HG02623 (cell line): ENCODE measurements around the gene TASOR2.

Experiments used
- ATAC-seq: cut with Tn5 transposase; IDR thresholded peaks from one replicate; pipeline ENCODE4 v1.9.1; 2021; ENCODE audit warnings: moderate library complexity; ENCODE audit not compliant: unreplicated experiment

The TASOR2 gene

DNA sequence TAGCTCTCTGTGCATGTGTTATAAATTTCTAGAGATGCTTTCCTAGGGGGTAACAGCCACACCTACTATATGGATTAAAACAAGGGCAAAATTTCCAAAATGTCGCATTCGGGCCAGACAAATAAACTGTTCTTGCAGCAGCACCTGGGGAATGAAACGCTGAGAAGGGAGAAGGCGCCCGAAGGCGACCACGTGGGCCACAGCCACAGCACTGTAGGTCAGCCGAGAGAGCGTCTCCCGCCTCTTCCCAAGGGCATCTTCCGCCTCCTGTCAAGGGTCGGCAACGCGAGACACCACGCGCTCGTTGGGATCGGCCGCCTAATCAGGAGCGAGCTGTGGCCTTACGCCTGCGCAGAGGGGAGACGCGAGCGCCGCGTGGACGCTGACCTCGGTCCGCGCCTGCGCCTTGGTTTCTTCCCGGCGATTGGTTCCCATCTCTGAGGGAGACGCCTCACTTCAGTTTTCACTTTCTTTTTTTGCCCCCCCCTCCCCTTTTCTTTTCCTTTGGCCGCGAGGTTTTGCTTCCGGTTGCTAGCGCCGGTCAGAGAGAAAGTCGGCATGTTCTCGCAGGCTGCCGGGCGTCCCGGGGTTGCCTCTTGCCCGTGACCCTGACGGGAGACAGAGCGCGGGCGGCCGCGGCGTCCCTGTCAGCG, at the start of gene TASOR2:
Gene TASOR2 (plus strand): TSS at position 521 of the 653 bp plus-strand sequence. CDS start 35,805 bp downstream, outside the sequence.
- ATAC-seq, result peak; percentile 76

DNA sequence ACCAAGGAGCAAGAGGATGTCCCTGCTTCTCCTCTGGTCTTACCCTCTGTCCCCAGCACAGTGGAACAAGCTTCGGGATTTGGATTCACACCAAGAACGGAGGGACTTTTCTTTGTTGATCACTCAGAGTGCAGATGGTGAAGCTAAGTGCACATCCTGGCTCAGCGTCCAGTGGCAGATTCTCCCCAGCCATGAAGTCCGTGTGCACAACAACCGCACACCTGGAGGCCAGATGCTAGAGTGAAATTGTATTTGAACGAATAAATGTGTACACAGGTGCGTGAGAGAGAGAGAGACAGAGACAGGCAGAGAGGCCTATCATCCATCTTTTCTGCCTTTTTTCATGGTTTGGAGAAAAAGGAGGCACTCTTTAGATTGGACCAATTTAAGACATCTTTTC, 49.7 kb upstream of the TASOR2 start:
- ATAC-seq, result no peak

GRCh38 chr10:5638494-5638893, 46.1 kb upstream of the TASOR2 start:
- no peak for ATAC-seq

DNA sequence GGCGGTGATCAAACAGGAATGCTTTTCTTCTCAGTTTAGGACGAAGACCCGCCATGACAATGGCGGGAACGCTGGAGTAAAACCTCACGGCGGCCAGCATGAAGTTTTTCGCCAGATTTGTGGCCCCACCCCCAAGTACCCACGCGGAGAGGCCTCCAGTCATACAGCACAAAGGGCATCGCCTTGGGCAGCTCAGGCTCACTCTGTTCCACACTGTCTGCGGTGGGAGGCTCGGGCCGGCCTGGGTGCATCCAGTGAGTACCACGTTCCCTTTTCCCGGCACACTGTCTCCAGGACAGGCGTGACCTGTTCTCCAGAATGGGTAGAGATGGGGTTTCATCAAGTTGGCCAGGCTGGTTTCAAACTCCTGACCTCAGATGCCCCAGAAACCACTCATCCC, 45.6 kb upstream of the TASOR2 start:
- ATAC-seq, result no peak

DNA sequence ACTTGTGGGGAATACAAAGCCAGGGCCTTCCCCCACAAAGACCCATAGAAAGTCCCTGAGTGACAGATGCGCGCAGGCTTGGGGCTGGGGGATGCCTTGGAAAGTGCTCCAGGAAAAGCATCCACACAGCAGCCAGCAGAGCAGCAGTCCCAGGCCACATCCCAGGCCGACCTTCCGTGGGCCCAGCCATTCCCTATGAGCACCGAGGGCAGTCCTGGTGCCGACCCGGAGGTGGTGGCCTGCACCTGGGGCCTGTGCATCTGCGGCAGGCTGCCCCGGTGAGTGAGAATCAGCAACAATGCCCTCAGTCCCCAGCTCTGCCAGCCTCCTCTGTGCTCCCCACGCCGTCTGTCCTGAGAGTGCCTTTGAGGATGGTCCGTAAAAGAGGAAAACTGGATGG, 44.6 kb upstream of the TASOR2 start:
- ATAC-seq, result no peak

GRCh38 chr10:5640501-5640900, 44.1 kb upstream of the TASOR2 start:
- no peak for ATAC-seq

- ATAC-seq, result no peak
Measured at GRCh38 chr10:5641501-5641900, 43.1 kb upstream of the TASOR2 start.

GRCh38 chr10:5643346-5644067, 41.1 kb upstream of the TASOR2 start:
- no peak for ATAC-seq

GRCh38 chr10:5644930-5645329, 39.7 kb upstream of the TASOR2 start:
- ATAC-seq, result no peak

GRCh38 chr10:5645375-5645774, 39.3 kb upstream of the TASOR2 start:
- ATAC-seq, result no peak

- no peak for ATAC-seq
Measured at GRCh38 chr10:5645944-5646617, 38.6 kb upstream of the TASOR2 start.

DNA sequence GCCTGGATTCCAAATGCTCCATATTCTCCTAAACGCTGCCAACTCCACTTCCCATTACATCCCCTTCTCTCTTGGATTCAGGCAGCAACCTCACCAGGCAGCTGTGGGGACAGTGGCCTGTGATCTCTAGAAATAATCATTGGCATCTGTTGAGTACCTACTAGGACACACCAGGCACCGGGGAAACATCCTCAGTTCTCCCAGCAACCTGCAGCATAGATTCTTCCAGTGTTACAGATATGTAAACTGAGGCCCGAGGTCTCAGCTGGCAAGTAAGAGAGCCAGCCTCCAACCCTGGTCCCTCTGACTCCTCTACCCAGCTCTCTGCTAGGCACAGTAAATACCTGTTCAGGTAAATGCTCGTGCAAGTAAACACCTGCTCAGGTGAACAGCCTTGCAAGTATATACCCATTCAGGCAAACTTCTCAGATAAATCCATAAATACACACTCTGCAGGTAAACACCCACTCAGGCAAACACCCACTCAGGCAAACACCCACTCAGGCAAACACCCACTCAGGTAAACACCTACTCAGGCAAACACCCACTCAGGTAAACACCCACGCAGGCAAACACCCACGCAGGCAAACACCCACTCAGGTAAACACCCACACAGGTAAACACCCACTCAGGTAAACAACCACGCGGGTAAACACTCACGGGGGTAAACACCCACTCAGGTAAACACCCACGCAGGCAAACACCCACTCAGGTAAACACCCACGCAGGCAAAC, 37.0 kb upstream of the TASOR2 start:
- no peak for ATAC-seq

GRCh38 chr10:5648494-5649457, 35.9 kb upstream of the TASOR2 start:
- ATAC-seq, result no peak

- ATAC-seq, result no peak
Measured at GRCh38 chr10:5649746-5650145, 34.9 kb upstream of the TASOR2 start.

DNA sequence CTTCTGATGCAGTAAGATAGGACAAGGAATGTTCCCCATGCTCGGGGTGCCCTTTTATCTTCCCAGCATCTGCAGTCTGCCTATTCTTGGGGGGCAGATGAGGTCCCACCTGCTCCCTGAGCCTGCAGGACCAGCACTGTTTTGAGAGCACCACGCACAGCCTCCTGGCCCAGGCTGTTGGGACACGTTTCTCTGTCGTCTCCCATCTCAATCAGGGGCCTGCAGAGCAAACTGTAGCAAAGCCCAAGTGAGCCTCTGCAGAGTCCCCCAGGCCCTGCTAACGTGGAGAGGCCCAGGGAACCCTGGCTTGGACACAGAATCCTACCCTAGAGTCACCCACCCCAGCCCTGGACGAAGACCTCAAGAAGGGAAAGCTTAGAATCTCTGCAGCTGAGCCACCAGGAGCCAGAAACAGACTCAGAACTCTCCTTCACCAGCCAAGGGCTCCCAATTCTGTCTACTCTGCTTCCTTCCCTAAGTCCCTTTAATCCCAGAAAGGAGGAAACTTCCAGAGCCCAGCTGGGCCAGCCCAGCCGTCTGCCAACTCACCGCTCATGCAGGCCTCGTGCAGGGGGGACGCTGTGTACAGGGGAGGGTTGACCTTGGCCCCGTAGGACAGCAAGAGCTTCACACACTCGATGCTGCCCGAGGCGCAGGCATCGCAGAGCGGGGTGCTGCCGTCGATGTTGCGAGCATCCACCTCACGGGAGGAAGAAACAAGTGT, 33.8 kb upstream of the TASOR2 start:
- no peak for ATAC-seq

DNA sequence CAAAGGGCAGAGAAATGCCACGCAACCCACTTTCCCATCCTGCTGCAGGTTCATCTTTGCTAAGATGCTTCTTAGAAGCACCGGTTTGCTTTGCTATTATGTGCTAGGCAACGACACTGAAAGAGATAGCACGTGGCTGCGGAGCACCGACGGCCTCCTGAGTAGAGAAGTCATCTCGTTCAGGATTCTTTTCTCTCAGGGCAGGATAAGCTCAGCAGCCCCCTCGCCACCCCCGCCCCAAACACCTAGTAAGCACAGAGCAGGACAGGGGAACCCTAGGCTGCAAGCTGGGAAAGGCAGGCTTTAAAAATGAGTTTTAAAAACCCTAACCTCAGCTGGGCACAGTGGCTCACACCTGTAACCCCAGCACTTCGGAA, 33.3 kb upstream of the TASOR2 start:
- no peak for ATAC-seq

DNA sequence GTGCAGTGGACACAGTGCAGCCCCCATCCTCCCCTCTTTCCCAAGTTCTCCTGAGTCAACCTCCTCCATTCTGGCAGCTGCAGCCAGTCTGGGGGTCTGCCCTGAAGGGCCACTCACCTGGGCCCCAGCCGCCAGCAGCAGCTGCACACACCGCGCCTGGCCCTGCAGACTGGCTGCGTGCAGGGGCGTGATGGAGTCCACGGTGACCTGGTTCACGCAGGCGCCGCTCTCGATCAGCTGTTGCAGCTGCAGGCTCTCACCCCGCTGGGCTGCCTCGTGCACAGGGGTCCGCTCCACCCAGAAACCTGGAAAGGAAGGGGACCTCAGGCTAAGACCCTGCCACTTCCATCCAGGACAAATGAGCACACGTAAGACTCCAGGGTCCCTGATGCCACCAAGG, 31.9 kb upstream of the TASOR2 start:
- no peak for ATAC-seq

- no peak for ATAC-seq
Measured at GRCh38 chr10:5654218-5654755, 30.4 kb upstream of the TASOR2 start.

GRCh38 chr10:5655121-5655520, 29.5 kb upstream of the TASOR2 start:
- no peak for ATAC-seq
